Hepatocyte (in vitro differentiated cells): Measurements from ENCODE around the gene MSLN.

Experiments used
- CTCF ChIP-seq: fragments of 200-600 bp; sonication (generic); IDR thresholded peaks from 2 replicates; pipeline ENCODE4 v1.5.1; 2016; ENCODE audit warnings: antibody characterized with exemption, mild to moderate bottlenecking; ENCODE audit not compliant: poor library complexity
- EZH2 ChIP-seq: fragments of 200-600 bp; sonication (generic); IDR thresholded peaks from 2 replicates; pipeline ENCODE4 v1.6.1; 2016; ENCODE audit warnings: antibody characterized with exemption, mild to moderate bottlenecking, borderline replicate concordance
- EZH2phosphoT487 ChIP-seq: fragments of 200-600 bp; sonication (generic); IDR thresholded peaks from one replicate; pipeline ENCODE4 v1.6.1; 2018; ENCODE audit warnings: antibody characterized with exemption, mild to moderate bottlenecking, low read depth, moderate library complexity; ENCODE audit not compliant: unreplicated experiment, severe bottlenecking

GRCh38 chr16:802461-802860, 41.9 kb downstream of the MSLN start:
- no peak for TF ChIP-seq EZH2
- no peak for TF ChIP-seq CTCF
- TF ChIP-seq EZH2phosphoT487 = no peak
